Measurements from ENCODE around the gene SENP6.

DNA sequence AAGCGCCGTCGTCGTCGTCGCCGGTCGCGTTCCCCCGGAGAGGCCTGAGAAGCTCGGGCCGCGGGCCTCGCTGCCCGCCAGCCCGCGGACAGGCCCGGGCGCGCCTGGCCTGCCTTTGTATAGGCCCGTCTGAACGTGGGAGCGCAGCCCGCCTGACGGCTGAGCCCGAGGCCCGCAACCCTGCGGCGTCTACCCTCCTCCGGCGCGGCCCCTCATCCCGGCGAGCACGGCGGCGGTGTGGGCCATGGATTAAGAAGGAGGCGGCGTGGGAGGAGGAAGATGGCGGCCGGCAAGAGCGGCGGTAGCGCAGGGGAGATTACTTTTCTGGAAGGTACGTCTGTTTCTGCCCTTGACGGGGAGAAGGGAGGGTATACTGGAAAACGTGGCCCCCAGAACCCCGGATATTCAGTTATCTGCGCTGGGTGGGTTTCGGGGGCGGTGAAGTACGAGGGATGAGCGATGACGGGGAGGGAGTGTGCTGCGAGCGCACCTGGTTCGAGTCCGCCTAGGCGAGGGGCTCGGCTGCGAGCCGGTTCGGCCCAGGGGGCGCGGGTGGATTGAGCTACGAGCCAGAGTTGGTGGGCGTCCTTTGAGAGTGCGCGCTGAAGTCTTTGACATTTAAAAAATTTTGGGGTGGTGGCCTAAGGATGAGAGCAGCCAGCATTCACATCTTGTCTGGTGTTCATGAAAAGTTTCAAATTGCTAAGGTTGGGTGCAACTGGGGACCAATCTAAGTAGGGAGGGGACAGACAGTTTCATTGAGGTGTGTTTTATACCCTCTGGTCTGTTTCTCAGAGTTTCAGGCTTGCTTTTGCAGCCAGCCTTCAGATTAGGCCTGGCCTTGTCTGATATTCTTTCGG, 796 bp downstream of the SENP6 start:
- TF ChIP-seq CTCF (IDR thresholded peaks at IDR 0.05; ENCODE audit: insufficient read depth, low read depth, low read length) = no peak
- no peak for TF ChIP-seq EZH2 (IDR thresholded peaks at IDR 0.05; ENCODE audit: insufficient read depth, low read length)

Data from astrocyte (in vitro differentiated cells and primary cell).